Testis (tissue), 2 donors: Measurements from ENCODE around the gene FAM222A.

ENCODE experiments used
- POLR2A ChIP-seq: fragments of 450-650 bp; IDR thresholded peaks from one replicate; pipeline ENCODE4 v1.6.1; 2017; ENCODE audit warnings: antibody characterized with exemption, mild to moderate bottlenecking, moderate library complexity
- TF ChIP-seq, protein P1 (sequence below), 3 experiments: fragments of 450-650 bp in 2 of 3; fragments of 200-600 bp in 1 of 3; sonication (generic) in 1 of 3; IDR thresholded peaks; one replicate each; pipeline ENCODE4 v1.5.1; 2016 to 2019; ENCODE audit warnings: antibody characterized with exemption in 3 of 3, mild to moderate bottlenecking in 2 of 3, moderate library complexity in 1 of 3

DNA sequence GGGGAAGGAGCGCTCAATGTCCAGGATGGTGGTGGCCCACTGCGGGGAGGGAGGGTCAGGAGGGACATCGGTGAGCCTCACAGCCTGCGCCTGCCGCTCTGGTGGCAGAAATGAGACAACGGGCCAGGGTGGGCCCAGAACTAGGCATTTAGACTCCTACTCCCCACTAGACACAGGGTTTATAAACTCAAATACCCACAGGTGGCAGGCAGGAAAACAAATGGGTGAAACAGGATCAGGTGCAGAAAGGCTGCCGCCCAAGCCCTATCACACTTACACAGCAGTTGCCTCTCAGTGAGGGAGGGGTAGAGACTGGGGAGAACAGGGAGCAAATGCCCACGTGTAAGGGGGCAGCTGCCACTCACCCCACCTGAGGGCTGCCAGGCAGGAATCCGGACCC lies 73.2 kb downstream of the FAM222A start:
- no peak for TF ChIP-seq POLR2A
- TF ChIP-seq, protein P1, sequence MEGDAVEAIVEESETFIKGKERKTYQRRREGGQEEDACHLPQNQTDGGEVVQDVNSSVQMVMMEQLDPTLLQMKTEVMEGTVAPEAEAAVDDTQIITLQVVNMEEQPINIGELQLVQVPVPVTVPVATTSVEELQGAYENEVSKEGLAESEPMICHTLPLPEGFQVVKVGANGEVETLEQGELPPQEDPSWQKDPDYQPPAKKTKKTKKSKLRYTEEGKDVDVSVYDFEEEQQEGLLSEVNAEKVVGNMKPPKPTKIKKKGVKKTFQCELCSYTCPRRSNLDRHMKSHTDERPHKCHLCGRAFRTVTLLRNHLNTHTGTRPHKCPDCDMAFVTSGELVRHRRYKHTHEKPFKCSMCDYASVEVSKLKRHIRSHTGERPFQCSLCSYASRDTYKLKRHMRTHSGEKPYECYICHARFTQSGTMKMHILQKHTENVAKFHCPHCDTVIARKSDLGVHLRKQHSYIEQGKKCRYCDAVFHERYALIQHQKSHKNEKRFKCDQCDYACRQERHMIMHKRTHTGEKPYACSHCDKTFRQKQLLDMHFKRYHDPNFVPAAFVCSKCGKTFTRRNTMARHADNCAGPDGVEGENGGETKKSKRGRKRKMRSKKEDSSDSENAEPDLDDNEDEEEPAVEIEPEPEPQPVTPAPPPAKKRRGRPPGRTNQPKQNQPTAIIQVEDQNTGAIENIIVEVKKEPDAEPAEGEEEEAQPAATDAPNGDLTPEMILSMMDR (IDR thresholded peaks at IDR 0.05), result no peak
